TTC549 (cell line): Measurements from ENCODE around the gene BTBD16.

Source experiments
- FAIRE-seq: peaks from 2 replicates; lab custom pipeline; 2012; peaks lifted over from hg19 to GRCh38; lab: Jason Lieb, UNC

Gene BTBD16

GRCh38 chr10:122273966-122274545 lies 3.0 kb downstream of the BTBD16 start:
- no peak for FAIRE-seq

- FAIRE-seq, result no peak
Measured at GRCh38 chr10:122276611-122277208, 5.6 kb downstream of the BTBD16 start.

GRCh38 chr10:122277526-122278136 lies 6.5 kb downstream of the BTBD16 start:
- FAIRE-seq, result no peak

- FAIRE-seq, result no peak
Measured at GRCh38 chr10:122279725-122280141, 8.6 kb downstream of the BTBD16 start.

- no peak for FAIRE-seq
Measured at GRCh38 chr10:122280156-122280555, 9.1 kb downstream of the BTBD16 start.

GRCh38 chr10:122281018-122281626 lies 10.0 kb downstream of the BTBD16 start:
- FAIRE-seq, result no peak

GRCh38 chr10:122281751-122282150 lies 10.7 kb downstream of the BTBD16 start:
- FAIRE-seq, result no peak

GRCh38 chr10:122282253-122282671 lies 11.2 kb downstream of the BTBD16 start:
- FAIRE-seq, result no peak

- FAIRE-seq, result no peak
Measured at GRCh38 chr10:122282909-122283308, 11.8 kb downstream of the BTBD16 start.

GRCh38 chr10:122285506-122286444 lies 14.7 kb downstream of the BTBD16 start:
- no peak for FAIRE-seq

- no peak for FAIRE-seq
Measured at GRCh38 chr10:122286867-122287266, 15.8 kb downstream of the BTBD16 start.

GRCh38 chr10:122287570-122287969 lies 16.5 kb downstream of the BTBD16 start:
- FAIRE-seq, result no peak

- FAIRE-seq, result no peak
Measured at GRCh38 chr10:122288262-122288661, 17.2 kb downstream of the BTBD16 start.

GRCh38 chr10:122288917-122289316 lies 17.8 kb downstream of the BTBD16 start:
- FAIRE-seq, result no peak

GRCh38 chr10:122290334-122290733 lies 19.2 kb downstream of the BTBD16 start:
- FAIRE-seq, result no peak

- no peak for FAIRE-seq
Measured at GRCh38 chr10:122290833-122291532, 19.9 kb downstream of the BTBD16 start.

GRCh38 chr10:122291739-122292138 lies 20.6 kb downstream of the BTBD16 start:
- no peak for FAIRE-seq

GRCh38 chr10:122292376-122292775 lies 21.3 kb downstream of the BTBD16 start:
- FAIRE-seq, result no peak

GRCh38 chr10:122293156-122293960 lies 22.3 kb downstream of the BTBD16 start:
- no peak for FAIRE-seq

GRCh38 chr10:122293961-122294380 lies 22.9 kb downstream of the BTBD16 start:
- FAIRE-seq, result no peak
